Lower leg skin (tissue), 3 donors: ENCODE measurements around the gene HTR1E.

Source experiments
- CTCF ChIP-seq, 3 donors: fragments of 450-650 bp; IDR thresholded peaks; one replicate each; pipeline ENCODE4 v1.5.1; 2016; ENCODE audit warnings: antibody characterized with exemption in 3 of 3, mild to moderate bottlenecking in 3 of 3, moderate library complexity in 2 of 3
- POLR2A ChIP-seq, 2 donors: fragments of 450-650 bp; IDR thresholded peaks; one replicate each; pipeline ENCODE4 v1.6.1; 2016 to 2017; ENCODE audit warnings: antibody characterized with exemption in 2 of 2, mild to moderate bottlenecking in 1 of 2, moderate library complexity in 1 of 2

- TF ChIP-seq CTCF (IDR thresholded peaks at IDR 0.05) (no peak), POLR2A (IDR thresholded peaks at IDR 0.05) (no peak)
Measured at GRCh38 chr6:87054143-87054833, 117.0 kb downstream of the HTR1E start.
